ENCODE measurements around the gene IRF2.
A peak's percentile ranks its signal among the peaks of the same experiment; 100 is the strongest.

Gene IRF2

GRCh38 chr4:184473499-184474262, 669 bp downstream of the IRF2 start:
- peak; percentile 76 for DNase-seq

GRCh38 chr4:184472614-184473498, 1.5 kb downstream of the IRF2 start:
- DNase-seq, result peak; percentile 83

- DNase-seq, result no peak
These were observed 2.3 kb downstream of the IRF2 start for GRCh38 chr4:184471881-184472613.

- DNase-seq, result no peak
These were observed 3.6 kb downstream of the IRF2 start for GRCh38 chr4:184470785-184471110.

- DNase-seq, result no peak
These were observed 7.7 kb downstream of the IRF2 start for GRCh38 chr4:184466634-184467033.

- DNase-seq, result no peak
These were observed 9.4 kb downstream of the IRF2 start for GRCh38 chr4:184464759-184465454.

- no peak for DNase-seq
These were observed 10.5 kb downstream of the IRF2 start for GRCh38 chr4:184463856-184464255.

- DNase-seq, result no peak
These were observed 11.2 kb downstream of the IRF2 start for GRCh38 chr4:184463158-184463557.

GRCh38 chr4:184462724-184463123, 11.6 kb downstream of the IRF2 start:
- DNase-seq, result no peak

GRCh38 chr4:184461711-184462441, 12.5 kb downstream of the IRF2 start:
- DNase-seq, result no peak

- no peak for DNase-seq
These were observed 13.7 kb downstream of the IRF2 start for GRCh38 chr4:184460499-184461285.

- DNase-seq, result no peak
These were observed 14.9 kb downstream of the IRF2 start for GRCh38 chr4:184459413-184459812.

- peak; percentile 28 for DNase-seq
These were observed 16.7 kb downstream of the IRF2 start for GRCh38 chr4:184457535-184458249.

GRCh38 chr4:184456337-184456736, 18.0 kb downstream of the IRF2 start:
- no peak for DNase-seq

- DNase-seq, result no peak
These were observed 19.1 kb downstream of the IRF2 start for GRCh38 chr4:184455299-184455698.

GRCh38 chr4:184453365-184454160, 20.8 kb downstream of the IRF2 start:
- peak; percentile 51 for DNase-seq

GRCh38 chr4:184452740-184453139, 21.6 kb downstream of the IRF2 start:
- no peak for DNase-seq

- DNase-seq, result no peak
These were observed 22.6 kb downstream of the IRF2 start for GRCh38 chr4:184451726-184452125.

- DNase-seq, result no peak
These were observed 23.4 kb downstream of the IRF2 start for GRCh38 chr4:184450743-184451535.
